GM12878 (cell line): Measurements from ENCODE around the gene KIAA1217. TPM values are rescaled to one million over a fixed set of nuclear protein-coding genes. Genes with fewer than 3 reads are reported as not detected.

Source experiments
- ATAC-seq: fragments of 200-7000 bp; cut with Tn5 transposase; 3 replicates; pipeline ENCODE4 v1.9.1; 2020; ENCODE audit warnings: mild to moderate bottlenecking, moderate library complexity
- BruUV-seq: library from RNA; stranded (reverse); fragments of 400-500 nt; replicated peaks from 2 replicates; lab custom pipeline; 2021; lab: Mats Ljungman, UMichigan
- CTCF ChIA-PET: fragments of 300-600 bp; sonication (Branson Sonifier 250); formaldehyde crosslinking; extraction: SDS; loops from one replicate; lab custom pipeline; 2021; ENCODE audit warnings: inconsistent platforms; lab: Yijun Ruan, JAX
- POLR2A ChIA-PET: fragments of 350-600 bp; formaldehyde crosslinking; extraction: SDS; loops from one replicate; lab custom pipeline; 2021; ENCODE audit warnings: inconsistent platforms; lab: Charles Lee
- RAD21 ChIA-PET: fragments of 300-600 bp; sonication (Branson Sonifier 250); formaldehyde crosslinking; loops from one replicate; lab custom pipeline; 2023; ENCODE audit warnings: antibody characterized with exemption; ENCODE audit not compliant: unreplicated experiment; lab: Charles Lee
- SMC1A ChIA-PET: fragments of 300-600 bp; sonication (Branson Sonifier 250); formaldehyde crosslinking; loops from one replicate; lab custom pipeline; 2023; ENCODE audit not compliant: unreplicated experiment, uncharacterized antibody; lab: Charles Lee
- DNase-seq: peaks from one replicate; pipeline ENCODE4 v3.0.0-alpha.2; 2011; ENCODE audit warnings: low read depth, low spot score
- FAIRE-seq: peaks from 3 replicates; lab custom pipeline; 2011; peaks lifted over from hg19 to GRCh38; lab: Jason Lieb, UNC
- H2AFZ ChIP-seq: 2 replicates; pipeline ENCODE4 v1.6.0; 2011; ENCODE audit warnings: low read depth, low read length, control low read depth; ENCODE audit not compliant: control insufficient read depth
- H3K27ac ChIP-seq: 2 replicates; pipeline ENCODE4 v1.5.1; 2011; ENCODE audit warnings: control low read depth; ENCODE audit not compliant: control insufficient read depth, insufficient read depth
- H3K27me3 ChIP-seq, 2 experiments: replicated peaks in 1 of 2; 2 replicates each; pipeline versions ENCODE4 v1.6.0 to v1.6.1; 2011; ENCODE audit warnings: low read length in 1 of 2; ENCODE audit not compliant: control insufficient read depth in 2 of 2, insufficient read depth in 2 of 2
- H3K36me3 ChIP-seq, 2 experiments: 2 replicates each; pipeline ENCODE4 v1.5.1; 2011; ENCODE audit warnings: low read length in 1 of 2; ENCODE audit not compliant: control insufficient read depth in 2 of 2, insufficient read depth in 2 of 2
- H3K4me1 ChIP-seq: 2 replicates; pipeline ENCODE4 v1.6.1; 2011; ENCODE audit warnings: mild to moderate bottlenecking, low read length, moderate library complexity, mixed read lengths; ENCODE audit not compliant: control insufficient read depth, insufficient read depth
- H3K4me2 ChIP-seq: 2 replicates; pipeline ENCODE4 v1.6.0; 2011; ENCODE audit warnings: control low read depth; ENCODE audit not compliant: control insufficient read depth, insufficient read depth
- H3K4me3 ChIP-seq: fragments of 200-600 bp; sonication (generic); 2 replicates; pipeline ENCODE4 v1.5.1; 2016
- H3K79me2 ChIP-seq: 2 replicates; pipeline ENCODE4 v1.6.0; 2011; ENCODE audit warnings: low read length; ENCODE audit not compliant: control insufficient read depth, insufficient read depth
- H3K9ac ChIP-seq: 2 replicates; pipeline ENCODE4 v1.8.0; 2011; ENCODE audit warnings: low read length, control low read depth, mixed read lengths; ENCODE audit not compliant: control insufficient read depth, insufficient read depth
- H3K9me3 ChIP-seq: replicated peaks from 3 replicates; pipeline ENCODE4 v1.5.1; 2011; ENCODE audit warnings: mild to moderate bottlenecking, low read length; ENCODE audit not compliant: control insufficient read depth, insufficient read depth
- H4K20me1 ChIP-seq: 2 replicates; pipeline ENCODE4 v1.6.0; 2011; ENCODE audit not compliant: control insufficient read depth, insufficient read depth
- CEBPZ ChIP-seq: fragments of 150-350 bp; IDR thresholded peaks from 2 replicates; pipeline ENCODE4 v1.6.1; 2016; ENCODE audit warnings: low read depth, low read length
- CTCF ChIP-seq, 3 experiments: IDR thresholded peaks in 2 of 3; conservative IDR thresholded peaks in 1 of 3; 2 replicates each; pipeline ENCODE4 v1.5.1; 2011; ENCODE audit warnings: low read depth in 3 of 3, low read length in 3 of 3, mild to moderate bottlenecking in 3 of 3, control low read depth in 2 of 3, moderate library complexity in 2 of 3, inconsistent platforms in 1 of 3, mixed read lengths in 1 of 3; ENCODE audit not compliant: control insufficient read depth in 2 of 3, insufficient read depth in 1 of 3; ENCODE audit errors: extremely low read depth in 1 of 3
- EED ChIP-seq: sonication (generic); IDR thresholded peaks from 2 replicates; pipeline ENCODE4 v1.6.1; 2016; ENCODE audit warnings: antibody characterized with exemption, low read depth
- EP300 ChIP-seq, 2 experiments: fragments of 150-350 bp in 1 of 2; IDR thresholded peaks; 2 replicates each; pipeline ENCODE4 v1.6.1; 2011 to 2012; ENCODE audit warnings: low read depth in 2 of 2, low read length in 2 of 2, borderline replicate concordance in 1 of 2, improper control_type of control experiment in 1 of 2, inconsistent platforms in 1 of 2; ENCODE audit not compliant: control insufficient read depth in 1 of 2
- IKZF2 ChIP-seq, 2 experiments: fragments of 450-650 bp; IDR thresholded peaks; 2 replicates each; pipeline ENCODE4 v1.6.1; 2017; ENCODE audit warnings: mild to moderate bottlenecking in 2 of 2, moderate library complexity in 2 of 2
- KLF5 ChIP-seq: fragments of 450-650 bp; IDR thresholded peaks from 2 replicates; pipeline ENCODE4 v1.6.1; 2014; ENCODE audit warnings: mild to moderate bottlenecking; ENCODE audit not compliant: partially characterized antibody
- MAX ChIP-seq: IDR thresholded peaks from 2 replicates; pipeline ENCODE4 v1.6.1; 2012; ENCODE audit warnings: low read depth, low read length, improper control_type of control experiment
- NBN ChIP-seq: fragments of 450-650 bp; IDR thresholded peaks from 2 replicates; pipeline ENCODE4 v1.6.1; 2016
- NFYA ChIP-seq: IDR thresholded peaks from 2 replicates; pipeline ENCODE4 v1.6.1; 2011; ENCODE audit warnings: low read depth, mild to moderate bottlenecking, low read length, improper control_type of control experiment, borderline replicate concordance
- NR2F1 ChIP-seq: fragments of 450-650 bp; conservative IDR thresholded peaks from 2 replicates; pipeline ENCODE4 v1.6.1; 2017; ENCODE audit warnings: mild to moderate bottlenecking
- POLR2AphosphoS2 ChIP-seq: IDR thresholded peaks from 2 replicates; pipeline ENCODE4 v1.6.1; 2011; ENCODE audit warnings: low read depth, mild to moderate bottlenecking, low read length, improper control_type of control experiment, moderate library complexity
- RAD51 ChIP-seq: fragments of 450-650 bp; IDR thresholded peaks from 2 replicates; pipeline ENCODE4 v1.6.1; 2016; ENCODE audit warnings: moderate library complexity, mild to moderate bottlenecking, inconsistent platforms
- RELA ChIP-seq: fragments of 450-650 bp; IDR thresholded peaks from 2 replicates; pipeline ENCODE4 v1.8.0; 2014; ENCODE audit warnings: borderline replicate concordance; ENCODE audit not compliant: partially characterized antibody
- SRF ChIP-seq, 2 experiments: IDR thresholded peaks; 2 replicates each; pipeline ENCODE4 v1.6.1; 2011; ENCODE audit warnings: low read depth in 2 of 2, low read length in 2 of 2, mild to moderate bottlenecking in 1 of 2, moderate library complexity in 1 of 2
- TCF3 ChIP-seq: IDR thresholded peaks from 2 replicates; pipeline ENCODE4 v1.6.1; 2012; ENCODE audit warnings: low read depth, mild to moderate bottlenecking, low read length, borderline replicate concordance; ENCODE audit not compliant: insufficient read depth
- USF2 ChIP-seq: IDR thresholded peaks from 2 replicates; pipeline ENCODE4 v1.6.1; 2011; ENCODE audit warnings: low read depth, low read length, improper control_type of control experiment, borderline replicate concordance
- ZNF24 ChIP-seq: fragments of 450-650 bp; IDR thresholded peaks from 2 replicates; pipeline ENCODE4 v1.6.1; 2017; ENCODE audit warnings: antibody characterized with exemption, mild to moderate bottlenecking
- ZNF384 ChIP-seq: IDR thresholded peaks from 2 replicates; pipeline ENCODE4 v1.6.1; 2012; ENCODE audit warnings: low read depth, mild to moderate bottlenecking, low read length, improper control_type of control experiment, borderline replicate concordance
- WGBS: methylation state at CpG from one replicate; pipeline ENCODE4 v1.1.6; 2016; ENCODE audit warnings: low lambda C conversion rate; ENCODE audit not compliant: insufficient replicate concordance, insufficient coverage; ENCODE audit errors: missing lambda C conversion rate; 5-methylcytosine and 5-hydroxymethylcytosine counted together
- in situ Hi-C: fragments of 300-500 bp; cut with MboI; formaldehyde crosslinking; loops from 9 replicates; pipeline ENCODE4 v1.14.3; 2018; ENCODE audit warnings: mixed read lengths
- intact Hi-C: fragments of 100-400 bp; cut with micrococcal nuclease; formaldehyde crosslinking; loops from one replicate; pipeline ENCODE4 v1.14.2; 2022; ENCODE audit not compliant: unreplicated experiment
- polyA plus RNA-seq, 11 experiments: library from polyadenylated mRNA; depleted of rRNA in 4 of 11; unstranded in 6 of 11; stranded (reverse) in 5 of 11; fragments of >200 nt; fragmentation: Nextera tagmentation in 4 of 11; fragmentation: Illumina TruSeq in 1 of 11; extraction: Ambion mirVana in 4 of 11; extraction: Trizol in 1 of 11; gene quantifications; 1 replicate in 1 of 11; 2 replicates in 10 of 11; pipeline versions ENCODE4 v1.2.1 to v1.2.3, GENCODE V29; 2011 to 2016; ENCODE audit warnings: inconsistent platforms in 2 of 11, missing spikeins in 2 of 11, low read depth in 1 of 11
- total RNA-seq, 4 experiments: library from RNA; depleted of rRNA in 3 of 4; stranded (reverse); fragments of >200 nt in 3 of 4; fragmentation: Illumina TruSeq in 1 of 4; extraction: Trizol in 1 of 4; gene quantifications; 2 replicates each; pipeline versions ENCODE4 v1.2.1 to v1.2.3, GENCODE V29; 2013 to 2021

Gene KIAA1217
- total and polyA plus RNA-seq, 10 of the 15 experiments (the other 5 are each of a cell fraction or from before 2014, with no cell fraction given), result 0.57 to 3.8 (median 2.1) TPM

- no TSS peak for BruUV-seq
- CTCF ChIA-PET, result interaction anchor here (0.6 kb wide), 1 partner anchor 186 kb away, joined by 3 read pairs; no protein-coding TSS in a partner anchor
- no peak for DNase-seq
Observed at GRCh38 chr10:24170199-24170598, 38.7 kb upstream of the KIAA1217 start.

More at GRCh38 chr10:24170199-24170598, 38.7 kb upstream of the KIAA1217 start:
- Histone ChIP-seq H3K79me2 (no peaks in the 10 kb centered on the region), H3K4me3 (no peak overlapping the region), H3K36me3 (no peaks in the 10 kb centered on the region), H3K27me3 (no peaks in the 10 kb centered on the region), H3K27ac (no peak overlapping the region), H3K4me1 (no peaks in the 10 kb centered on the region), H3K9me3 (no peaks in the 10 kb centered on the region), H2AFZ (no peak overlapping the region), H3K9ac (no peak overlapping the region), H4K20me1 (no peaks in the 10 kb centered on the region), H3K4me2 (no peak overlapping the region)
- FAIRE-seq (no peak), ATAC-seq (no peak)
- ChIA-PET SMC1A (interaction anchor here (0.8 to 1.0 kb wide), 2 partner anchors 19 to 389 kb away, joined by 3 read pairs; no protein-coding TSS in a partner anchor), RAD21 (no interaction called here), POLR2A (no interaction called here)
- intact Hi-C loops, result no loop called here
- in situ Hi-C loops, result no loop called here
- 27% methylated on average over 5 of the region's 5 CpGs for WGBS
- no peak for TF ChIP-seq NFYA
- no peak for TF ChIP-seq RAD51
- TF ChIP-seq CEBPZ, result no peak
- no peak for TF ChIP-seq EED
- TF ChIP-seq ZNF384, result no peak
- TF ChIP-seq EP300 (IDR thresholded peaks at IDR 0.05; ENCODE audit: borderline replicate concordance in 1 of 2, control insufficient read depth in 1 of 2, low read depth in 2 of 2, low read length in 2 of 2), result no peak
- TF ChIP-seq NR2F1, result no peak
- no peak for TF ChIP-seq IKZF2 (IDR thresholded peaks at IDR 0.05)
- TF ChIP-seq NBN, result no peak
- no peak for TF ChIP-seq USF2
- TF ChIP-seq ZNF24, result no peak
- TF ChIP-seq RELA, result no peak
- no peak for TF ChIP-seq SRF (IDR thresholded peaks at IDR 0.05; ENCODE audit: low read depth in 2 of 2, low read length in 2 of 2)
- TF ChIP-seq TCF3, result no peak
- no peak for TF ChIP-seq MAX
- no peak for TF ChIP-seq POLR2AphosphoS2
- TF ChIP-seq KLF5, result no peak
- no peak for TF ChIP-seq CTCF (IDR thresholded peaks at IDR 0.05 in 2 of 3, conservative IDR thresholded peaks at IDR 0.05 in 1 of 3; ENCODE audit: control insufficient read depth in 2 of 3, extremely low read depth in 1 of 3, insufficient read depth in 1 of 3, low read depth in 3 of 3, low read length in 3 of 3)
